Epithelial cell of esophagus (primary cell): Measurements from ENCODE around the gene PLSCR3.

Experiments used
- DNase-seq: peaks from one replicate; pipeline ENCODE4 v3.0.0; 2010; ENCODE audit warnings: low read depth
- H3K4me3 ChIP-seq: 2 replicates; pipeline ENCODE4 v1.5.1; 2011; ENCODE audit warnings: mild to moderate bottlenecking, low read length, control low read depth
- CTCF ChIP-seq: IDR thresholded peaks from 2 replicates; pipeline ENCODE4 v1.5.1; 2011; ENCODE audit warnings: low read depth, mild to moderate bottlenecking, low read length, control low read depth, inconsistent platforms; ENCODE audit not compliant: insufficient read depth; ENCODE audit errors: missing control alignments

The PLSCR3 gene

GRCh38 chr17:7403727-7403976, 9.3 kb upstream of the PLSCR3 start:
- DNase-seq = no peak
- H3K4me3 ChIP-seq = peak overlapping the region; percentile 76
- TF ChIP-seq CTCF = no peak

- TF ChIP-seq CTCF = no peak
- DNase-seq = no peak
- peak overlapping the region; percentile 76 for H3K4me3 ChIP-seq
Observed at GRCh38 chr17:7403043-7403726, 8.9 kb upstream of the PLSCR3 start.

- no peak for DNase-seq
- TF ChIP-seq CTCF = no peak
- no peak overlapping the region for H3K4me3 ChIP-seq
Observed at GRCh38 chr17:7398612-7399011, 4.3 kb upstream of the PLSCR3 start.

GRCh38 chr17:7396147-7396546, 1.8 kb upstream of the PLSCR3 start:
- DNase-seq = no peak
- TF ChIP-seq CTCF = peak; percentile 14
- H3K4me3 ChIP-seq = no peak overlapping the region

GRCh38 chr17:7393613-7394451, 493 bp downstream of the PLSCR3 start:
- no peak for TF ChIP-seq CTCF
- peak overlapping the region; percentile 83 for H3K4me3 ChIP-seq
- peak; percentile 60 for DNase-seq

GRCh38 chr17:7392696-7393612, 1.4 kb downstream of the PLSCR3 start:
- no peak for TF ChIP-seq CTCF
- DNase-seq = no peak
- H3K4me3 ChIP-seq = peak overlapping the region; percentile 83
